Ishikawa (cell line): ENCODE data around the gene AGMO.

Experiments used
- CEBPB ChIP-seq: IDR thresholded peaks from 2 replicates; pipeline ENCODE4 v1.6.1; 2012
- CREB1 ChIP-seq: IDR thresholded peaks from 2 replicates; pipeline ENCODE4 v1.6.1; 2012; ENCODE audit warnings: low read depth
- EGR1 ChIP-seq: IDR thresholded peaks from 2 replicates; pipeline ENCODE4 v1.6.1; 2012
- EP300 ChIP-seq: IDR thresholded peaks from 2 replicates; pipeline ENCODE4 v1.6.1; 2012; ENCODE audit warnings: borderline replicate concordance
- TAF1 ChIP-seq: IDR thresholded peaks from 2 replicates; pipeline ENCODE4 v1.6.1; 2012; ENCODE audit warnings: low read depth, mild to moderate bottlenecking
- YY1 ChIP-seq: IDR thresholded peaks from 2 replicates; pipeline ENCODE4 v1.6.1; 2012; ENCODE audit warnings: low read depth
- ZBTB7A ChIP-seq: IDR thresholded peaks from 2 replicates; pipeline ENCODE4 v1.6.1; 2012; ENCODE audit warnings: low read depth
- TF ChIP-seq, protein P1 (sequence below): IDR thresholded peaks from 2 replicates; pipeline ENCODE4 v1.6.1; 2012
- TF ChIP-seq, protein P2 (sequence below): IDR thresholded peaks from 2 replicates; pipeline ENCODE4 v1.6.1; 2012; ENCODE audit warnings: low read depth, mild to moderate bottlenecking

DNA sequence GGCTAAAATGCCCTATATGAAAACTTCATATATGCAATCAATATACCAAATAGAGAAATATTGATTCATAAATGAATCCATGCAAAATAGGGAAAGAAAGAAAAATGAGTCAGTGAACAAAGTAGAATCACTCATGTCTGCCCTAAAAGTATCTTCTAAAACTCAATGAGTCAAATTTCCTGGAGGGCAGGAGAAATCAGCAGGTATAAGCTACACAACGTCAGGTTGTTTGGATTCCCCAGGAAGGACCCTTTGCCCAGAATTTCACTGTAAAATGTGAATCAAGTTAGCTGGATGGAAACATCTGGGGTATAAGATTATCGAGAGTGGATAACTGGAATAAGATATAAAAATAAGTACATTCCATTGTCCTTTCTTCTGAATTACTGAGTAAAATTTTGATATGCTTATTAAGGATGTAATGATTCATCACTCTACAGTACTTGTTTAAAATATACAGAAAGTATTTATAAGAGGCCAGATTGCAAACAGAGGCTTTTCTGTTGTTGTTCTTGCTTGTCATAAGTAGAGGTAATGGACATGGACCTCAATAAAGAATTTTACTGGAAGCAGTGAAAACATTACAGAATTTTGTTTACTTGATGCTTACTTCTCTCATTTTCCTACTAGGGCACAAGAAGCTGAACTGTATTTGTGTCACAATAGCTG, 99.0 kb downstream of the AGMO start:
- TF ChIP-seq, protein P1, sequence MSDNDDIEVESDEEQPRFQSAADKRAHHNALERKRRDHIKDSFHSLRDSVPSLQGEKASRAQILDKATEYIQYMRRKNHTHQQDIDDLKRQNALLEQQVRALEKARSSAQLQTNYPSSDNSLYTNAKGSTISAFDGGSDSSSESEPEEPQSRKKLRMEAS: no peak
- TF ChIP-seq EP300: no peak
- no peak for TF ChIP-seq TAF1
- TF ChIP-seq CREB1: no peak
- TF ChIP-seq, protein P2, sequence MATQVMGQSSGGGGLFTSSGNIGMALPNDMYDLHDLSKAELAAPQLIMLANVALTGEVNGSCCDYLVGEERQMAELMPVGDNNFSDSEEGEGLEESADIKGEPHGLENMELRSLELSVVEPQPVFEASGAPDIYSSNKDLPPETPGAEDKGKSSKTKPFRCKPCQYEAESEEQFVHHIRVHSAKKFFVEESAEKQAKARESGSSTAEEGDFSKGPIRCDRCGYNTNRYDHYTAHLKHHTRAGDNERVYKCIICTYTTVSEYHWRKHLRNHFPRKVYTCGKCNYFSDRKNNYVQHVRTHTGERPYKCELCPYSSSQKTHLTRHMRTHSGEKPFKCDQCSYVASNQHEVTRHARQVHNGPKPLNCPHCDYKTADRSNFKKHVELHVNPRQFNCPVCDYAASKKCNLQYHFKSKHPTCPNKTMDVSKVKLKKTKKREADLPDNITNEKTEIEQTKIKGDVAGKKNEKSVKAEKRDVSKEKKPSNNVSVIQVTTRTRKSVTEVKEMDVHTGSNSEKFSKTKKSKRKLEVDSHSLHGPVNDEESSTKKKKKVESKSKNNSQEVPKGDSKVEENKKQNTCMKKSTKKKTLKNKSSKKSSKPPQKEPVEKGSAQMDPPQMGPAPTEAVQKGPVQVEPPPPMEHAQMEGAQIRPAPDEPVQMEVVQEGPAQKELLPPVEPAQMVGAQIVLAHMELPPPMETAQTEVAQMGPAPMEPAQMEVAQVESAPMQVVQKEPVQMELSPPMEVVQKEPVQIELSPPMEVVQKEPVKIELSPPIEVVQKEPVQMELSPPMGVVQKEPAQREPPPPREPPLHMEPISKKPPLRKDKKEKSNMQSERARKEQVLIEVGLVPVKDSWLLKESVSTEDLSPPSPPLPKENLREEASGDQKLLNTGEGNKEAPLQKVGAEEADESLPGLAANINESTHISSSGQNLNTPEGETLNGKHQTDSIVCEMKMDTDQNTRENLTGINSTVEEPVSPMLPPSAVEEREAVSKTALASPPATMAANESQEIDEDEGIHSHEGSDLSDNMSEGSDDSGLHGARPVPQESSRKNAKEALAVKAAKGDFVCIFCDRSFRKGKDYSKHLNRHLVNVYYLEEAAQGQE: no peak
- no peak for TF ChIP-seq CEBPB
- TF ChIP-seq ZBTB7A: no peak
- no peak for TF ChIP-seq EGR1
- TF ChIP-seq YY1: no peak
